ENCODE results near the gene RSBN1L.

Gene RSBN1L

GRCh38 chr7:77667459-77668086, 28.7 kb upstream of the RSBN1L start:
- Histone ChIP-seq H3K4me3 (IDR thresholded peaks at IDR 0.05; ENCODE audit: insufficient read depth, low read depth, low read length) (no peak overlapping the region), H3K27ac (no peak overlapping the region), H3K4me1 (ENCODE audit: low read depth, poor library complexity, severe bottlenecking) (no peaks in the 10 kb centered on the region), H3K79me2 (ENCODE audit: insufficient read depth, low read depth) (no peaks in the 10 kb centered on the region), H3K27me3 (ENCODE audit: insufficient read depth, low read depth) (no peaks in the 10 kb centered on the region), H3K9ac (no peak overlapping the region), H4K20me1 (ENCODE audit: insufficient read depth) (no peaks in the 10 kb centered on the region), H2AFZ (ENCODE audit: low read depth) (no peak overlapping the region), H3K4me2 (no peak overlapping the region), H3K36me3 (ENCODE audit: insufficient read depth) (no peaks in the 10 kb centered on the region)
- no peak for TF ChIP-seq CTCF (conservative IDR thresholded peaks at IDR 0.05; ENCODE audit: low read depth, low read length)

GRCh38 chr7:77674878-77675277, 21.4 kb upstream of the RSBN1L start:
- Histone ChIP-seq H3K4me2 (no peak overlapping the region), H3K4me1 (ENCODE audit: low read depth, poor library complexity, severe bottlenecking) (no peaks in the 10 kb centered on the region)

GRCh38 chr7:77679608-77680007, 16.7 kb upstream of the RSBN1L start:
- no peak for TF ChIP-seq CTCF (conservative IDR thresholded peaks at IDR 0.05; ENCODE audit: low read depth, low read length)
- Histone ChIP-seq H3K4me1 (ENCODE audit: low read depth, poor library complexity, severe bottlenecking) (no peaks in the 10 kb centered on the region), H3K27me3 (ENCODE audit: insufficient read depth, low read depth) (no peaks in the 10 kb centered on the region), H3K4me3 (IDR thresholded peaks at IDR 0.05; ENCODE audit: insufficient read depth, low read depth, low read length) (no peak overlapping the region), H3K27ac (no peak overlapping the region), H4K20me1 (ENCODE audit: insufficient read depth) (no peaks in the 10 kb centered on the region), H3K4me2 (no peak overlapping the region), H3K9ac (no peak overlapping the region), H3K36me3 (ENCODE audit: insufficient read depth) (0 out of 2 replicates have a peak, but pooled peaks cover 8% of the 10 kb centered on the region), H2AFZ (ENCODE audit: low read depth) (no peak overlapping the region), H3K79me2 (ENCODE audit: insufficient read depth, low read depth) (no peaks in the 10 kb centered on the region)

More at GRCh38 chr7:77674878-77675277, 21.4 kb upstream of the RSBN1L start:
- Histone ChIP-seq H3K79me2 (ENCODE audit: insufficient read depth, low read depth) (no peaks in the 10 kb centered on the region), H3K36me3 (ENCODE audit: insufficient read depth) (no peaks in the 10 kb centered on the region), H3K9ac (no peak overlapping the region), H2AFZ (ENCODE audit: low read depth) (no peak overlapping the region), H3K27ac (no peak overlapping the region), H4K20me1 (ENCODE audit: insufficient read depth) (no peaks in the 10 kb centered on the region), H3K27me3 (ENCODE audit: insufficient read depth, low read depth) (no peaks in the 10 kb centered on the region), H3K4me3 (IDR thresholded peaks at IDR 0.05; ENCODE audit: insufficient read depth, low read depth, low read length) (no peak overlapping the region)
- TF ChIP-seq CTCF (conservative IDR thresholded peaks at IDR 0.05; ENCODE audit: low read depth, low read length), result no peak

- no peaks in the 10 kb centered on the region for H3K27me3 ChIP-seq (ENCODE audit: insufficient read depth, low read depth)
- TF ChIP-seq CTCF (conservative IDR thresholded peaks at IDR 0.05; ENCODE audit: low read depth, low read length), result no peak
Measured at GRCh38 chr7:77680266-77680665, 16.0 kb upstream of the RSBN1L start.

More at GRCh38 chr7:77680266-77680665, 16.0 kb upstream of the RSBN1L start:
- Histone ChIP-seq H3K4me2 (no peak overlapping the region), H4K20me1 (ENCODE audit: insufficient read depth) (no peaks in the 10 kb centered on the region), H3K9ac (no peak overlapping the region), H3K36me3 (ENCODE audit: insufficient read depth) (0 out of 2 replicates have a peak, but pooled peaks cover 8% of the 10 kb centered on the region), H2AFZ (ENCODE audit: low read depth) (no peak overlapping the region), H3K4me3 (IDR thresholded peaks at IDR 0.05; ENCODE audit: insufficient read depth, low read depth, low read length) (no peak overlapping the region), H3K4me1 (ENCODE audit: low read depth, poor library complexity, severe bottlenecking) (no peaks in the 10 kb centered on the region), H3K79me2 (ENCODE audit: insufficient read depth, low read depth) (no peaks in the 10 kb centered on the region), H3K27ac (no peak overlapping the region)

All from KMS-11 (cell line).